GM12878 (cell line): ENCODE results near the gene ASB6. TPM values are rescaled to one million over a fixed set of nuclear protein-coding genes. Genes with fewer than 3 reads are reported as not detected.
A peak's percentile ranks its signal among the peaks of the same experiment; 100 is the strongest.

ENCODE experiments used
- BRCA1 ChIP-seq: IDR thresholded peaks from 2 replicates; pipeline ENCODE4 v1.6.1; 2011; ENCODE audit warnings: low read depth, low read length, improper control_type of control experiment
- CBX5 ChIP-seq: sonication (generic); IDR thresholded peaks from 2 replicates; pipeline ENCODE4 v1.6.1; 2016; ENCODE audit warnings: low read depth, moderate library complexity, mild to moderate bottlenecking, inconsistent platforms
- CEBPZ ChIP-seq: fragments of 150-350 bp; IDR thresholded peaks from 2 replicates; pipeline ENCODE4 v1.6.1; 2016; ENCODE audit warnings: low read depth, low read length
- CHD4 ChIP-seq: fragments of 200-600 bp; sonication (generic); IDR thresholded peaks from 2 replicates; pipeline ENCODE4 v1.6.1; 2016; ENCODE audit warnings: mild to moderate bottlenecking
- CREB1 ChIP-seq: IDR thresholded peaks from 2 replicates; pipeline ENCODE4 v1.6.1; 2012; ENCODE audit warnings: low read depth, mild to moderate bottlenecking, inconsistent platforms
- LARP7 ChIP-seq: fragments of 450-650 bp; IDR thresholded peaks from 2 replicates; pipeline ENCODE4 v1.6.1; 2017; ENCODE audit warnings: mild to moderate bottlenecking
- NR2F1 ChIP-seq: fragments of 450-650 bp; conservative IDR thresholded peaks from 2 replicates; pipeline ENCODE4 v1.6.1; 2017; ENCODE audit warnings: mild to moderate bottlenecking
- SMAD1 ChIP-seq: fragments of 450-650 bp; IDR thresholded peaks from 2 replicates; pipeline ENCODE4 v1.6.1; 2018; ENCODE audit warnings: mild to moderate bottlenecking, low read depth; ENCODE audit not compliant: partially characterized antibody
- TAF1 ChIP-seq: IDR thresholded peaks from 2 replicates; pipeline ENCODE4 v1.6.1; 2011; ENCODE audit warnings: mild to moderate bottlenecking, low read depth, low read length, borderline replicate concordance
- ZNF217 ChIP-seq: fragments of 450-650 bp; IDR thresholded peaks from 2 replicates; pipeline ENCODE4 v1.6.1; 2017; ENCODE audit warnings: antibody characterized with exemption, mild to moderate bottlenecking
- ZNF622 ChIP-seq: fragments of 450-650 bp; IDR thresholded peaks from 2 replicates; pipeline ENCODE4 v1.6.1; 2017; ENCODE audit warnings: mild to moderate bottlenecking, inconsistent platforms
- polyA plus RNA-seq, 11 experiments: library from polyadenylated mRNA; depleted of rRNA in 4 of 11; unstranded in 6 of 11; stranded (reverse) in 5 of 11; fragments of >200 nt; fragmentation: Nextera tagmentation in 4 of 11; fragmentation: Illumina TruSeq in 1 of 11; extraction: Ambion mirVana in 4 of 11; extraction: Trizol in 1 of 11; gene quantifications; 1 replicate in 1 of 11; 2 replicates in 10 of 11; pipeline versions ENCODE4 v1.2.1 to v1.2.3, GENCODE V29; 2011 to 2016; ENCODE audit warnings: inconsistent platforms in 2 of 11, missing spikeins in 2 of 11, low read depth in 1 of 11
- total RNA-seq, 4 experiments: library from RNA; depleted of rRNA in 3 of 4; stranded (reverse); fragments of >200 nt in 3 of 4; fragmentation: Illumina TruSeq in 1 of 4; extraction: Trizol in 1 of 4; gene quantifications; 2 replicates each; pipeline versions ENCODE4 v1.2.1 to v1.2.3, GENCODE V29; 2013 to 2021
- TF ChIP-seq, protein P1 (sequence below), 3 experiments: IDR thresholded peaks in 2 of 3; conservative IDR thresholded peaks in 1 of 3; 2 replicates each; pipeline ENCODE4 v1.5.1; 2011; ENCODE audit warnings: low read depth in 3 of 3, low read length in 3 of 3, mild to moderate bottlenecking in 3 of 3, control low read depth in 2 of 3, moderate library complexity in 2 of 3, inconsistent platforms in 1 of 3, mixed read lengths in 1 of 3; ENCODE audit not compliant: control insufficient read depth in 2 of 3, insufficient read depth in 1 of 3; ENCODE audit errors: extremely low read depth in 1 of 3
- TF ChIP-seq, protein P2 (sequence below): fragments of 450-650 bp; IDR thresholded peaks from 2 replicates; pipeline ENCODE4 v1.6.1; 2018; ENCODE audit warnings: mild to moderate bottlenecking, low read depth, moderate library complexity; ENCODE audit not compliant: partially characterized antibody
- TF ChIP-seq, protein P3 (sequence below): fragments of 450-650 bp; IDR thresholded peaks from 2 replicates; pipeline ENCODE4 v1.6.1; 2017; ENCODE audit warnings: mild to moderate bottlenecking, moderate library complexity
- TF ChIP-seq, protein P4 (sequence below): fragments of 150-350 bp; IDR thresholded peaks from 2 replicates; pipeline ENCODE4 v1.6.1; 2014; ENCODE audit warnings: mild to moderate bottlenecking, low read depth, low read length

Gene ASB6
- total and polyA plus RNA-seq, 10 of the 15 experiments (the other 5 are each of a cell fraction or from before 2014, with no cell fraction given): 0.80 to 18.2 (median 9.9) TPM

- TF ChIP-seq, protein P1, sequence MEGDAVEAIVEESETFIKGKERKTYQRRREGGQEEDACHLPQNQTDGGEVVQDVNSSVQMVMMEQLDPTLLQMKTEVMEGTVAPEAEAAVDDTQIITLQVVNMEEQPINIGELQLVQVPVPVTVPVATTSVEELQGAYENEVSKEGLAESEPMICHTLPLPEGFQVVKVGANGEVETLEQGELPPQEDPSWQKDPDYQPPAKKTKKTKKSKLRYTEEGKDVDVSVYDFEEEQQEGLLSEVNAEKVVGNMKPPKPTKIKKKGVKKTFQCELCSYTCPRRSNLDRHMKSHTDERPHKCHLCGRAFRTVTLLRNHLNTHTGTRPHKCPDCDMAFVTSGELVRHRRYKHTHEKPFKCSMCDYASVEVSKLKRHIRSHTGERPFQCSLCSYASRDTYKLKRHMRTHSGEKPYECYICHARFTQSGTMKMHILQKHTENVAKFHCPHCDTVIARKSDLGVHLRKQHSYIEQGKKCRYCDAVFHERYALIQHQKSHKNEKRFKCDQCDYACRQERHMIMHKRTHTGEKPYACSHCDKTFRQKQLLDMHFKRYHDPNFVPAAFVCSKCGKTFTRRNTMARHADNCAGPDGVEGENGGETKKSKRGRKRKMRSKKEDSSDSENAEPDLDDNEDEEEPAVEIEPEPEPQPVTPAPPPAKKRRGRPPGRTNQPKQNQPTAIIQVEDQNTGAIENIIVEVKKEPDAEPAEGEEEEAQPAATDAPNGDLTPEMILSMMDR (IDR thresholded peaks at IDR 0.05 in 2 of 3, conservative IDR thresholded peaks at IDR 0.05 in 1 of 3; ENCODE audit: control insufficient read depth in 2 of 3, extremely low read depth in 1 of 3, insufficient read depth in 1 of 3, low read depth in 3 of 3, low read length in 3 of 3): peak; percentile 80 to 92 (median 89)
- TF ChIP-seq, protein P2, sequence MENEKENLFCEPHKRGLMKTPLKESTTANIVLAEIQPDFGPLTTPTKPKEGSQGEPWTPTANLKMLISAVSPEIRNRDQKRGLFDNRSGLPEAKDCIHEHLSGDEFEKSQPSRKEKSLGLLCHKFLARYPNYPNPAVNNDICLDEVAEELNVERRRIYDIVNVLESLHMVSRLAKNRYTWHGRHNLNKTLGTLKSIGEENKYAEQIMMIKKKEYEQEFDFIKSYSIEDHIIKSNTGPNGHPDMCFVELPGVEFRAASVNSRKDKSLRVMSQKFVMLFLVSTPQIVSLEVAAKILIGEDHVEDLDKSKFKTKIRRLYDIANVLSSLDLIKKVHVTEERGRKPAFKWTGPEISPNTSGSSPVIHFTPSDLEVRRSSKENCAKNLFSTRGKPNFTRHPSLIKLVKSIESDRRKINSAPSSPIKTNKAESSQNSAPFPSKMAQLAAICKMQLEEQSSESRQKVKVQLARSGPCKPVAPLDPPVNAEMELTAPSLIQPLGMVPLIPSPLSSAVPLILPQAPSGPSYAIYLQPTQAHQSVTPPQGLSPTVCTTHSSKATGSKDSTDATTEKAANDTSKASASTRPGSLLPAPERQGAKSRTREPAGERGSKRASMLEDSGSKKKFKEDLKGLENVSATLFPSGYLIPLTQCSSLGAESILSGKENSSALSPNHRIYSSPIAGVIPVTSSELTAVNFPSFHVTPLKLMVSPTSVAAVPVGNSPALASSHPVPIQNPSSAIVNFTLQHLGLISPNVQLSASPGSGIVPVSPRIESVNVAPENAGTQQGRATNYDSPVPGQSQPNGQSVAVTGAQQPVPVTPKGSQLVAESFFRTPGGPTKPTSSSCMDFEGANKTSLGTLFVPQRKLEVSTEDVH: no peak
- TF ChIP-seq BRCA1: no peak
- no peak for TF ChIP-seq CEBPZ
- TF ChIP-seq TAF1: 0 out of 2 replicates have a peak, but pooled peaks have one; percentile 64
- no peak for TF ChIP-seq SMAD1
- peak; percentile 41; the same call in 1 of the 2 replicates for TF ChIP-seq CBX5
- TF ChIP-seq, protein P3, sequence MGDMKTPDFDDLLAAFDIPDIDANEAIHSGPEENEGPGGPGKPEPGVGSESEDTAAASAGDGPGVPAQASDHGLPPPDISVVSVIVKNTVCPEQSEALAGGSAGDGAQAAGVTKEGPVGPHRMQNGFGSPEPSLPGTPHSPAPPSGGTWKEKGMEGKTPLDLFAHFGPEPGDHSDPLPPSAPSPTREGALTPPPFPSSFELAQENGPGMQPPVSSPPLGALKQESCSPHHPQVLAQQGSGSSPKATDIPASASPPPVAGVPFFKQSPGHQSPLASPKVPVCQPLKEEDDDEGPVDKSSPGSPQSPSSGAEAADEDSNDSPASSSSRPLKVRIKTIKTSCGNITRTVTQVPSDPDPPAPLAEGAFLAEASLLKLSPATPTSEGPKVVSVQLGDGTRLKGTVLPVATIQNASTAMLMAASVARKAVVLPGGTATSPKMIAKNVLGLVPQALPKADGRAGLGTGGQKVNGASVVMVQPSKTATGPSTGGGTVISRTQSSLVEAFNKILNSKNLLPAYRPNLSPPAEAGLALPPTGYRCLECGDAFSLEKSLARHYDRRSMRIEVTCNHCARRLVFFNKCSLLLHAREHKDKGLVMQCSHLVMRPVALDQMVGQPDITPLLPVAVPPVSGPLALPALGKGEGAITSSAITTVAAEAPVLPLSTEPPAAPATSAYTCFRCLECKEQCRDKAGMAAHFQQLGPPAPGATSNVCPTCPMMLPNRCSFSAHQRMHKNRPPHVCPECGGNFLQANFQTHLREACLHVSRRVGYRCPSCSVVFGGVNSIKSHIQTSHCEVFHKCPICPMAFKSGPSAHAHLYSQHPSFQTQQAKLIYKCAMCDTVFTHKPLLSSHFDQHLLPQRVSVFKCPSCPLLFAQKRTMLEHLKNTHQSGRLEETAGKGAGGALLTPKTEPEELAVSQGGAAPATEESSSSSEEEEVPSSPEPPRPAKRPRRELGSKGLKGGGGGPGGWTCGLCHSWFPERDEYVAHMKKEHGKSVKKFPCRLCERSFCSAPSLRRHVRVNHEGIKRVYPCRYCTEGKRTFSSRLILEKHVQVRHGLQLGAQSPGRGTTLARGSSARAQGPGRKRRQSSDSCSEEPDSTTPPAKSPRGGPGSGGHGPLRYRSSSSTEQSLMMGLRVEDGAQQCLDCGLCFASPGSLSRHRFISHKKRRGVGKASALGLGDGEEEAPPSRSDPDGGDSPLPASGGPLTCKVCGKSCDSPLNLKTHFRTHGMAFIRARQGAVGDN: no peak
- peak; percentile 94; the same call in 1 of the 2 replicates for TF ChIP-seq LARP7
- TF ChIP-seq CREB1: peak; percentile 86
- no peak for TF ChIP-seq CHD4
- TF ChIP-seq ZNF622: no peak; the same call in 1 of the 2 replicates
- TF ChIP-seq NR2F1: peak; percentile 77
- no peak for TF ChIP-seq ZNF217
- TF ChIP-seq, protein P4, sequence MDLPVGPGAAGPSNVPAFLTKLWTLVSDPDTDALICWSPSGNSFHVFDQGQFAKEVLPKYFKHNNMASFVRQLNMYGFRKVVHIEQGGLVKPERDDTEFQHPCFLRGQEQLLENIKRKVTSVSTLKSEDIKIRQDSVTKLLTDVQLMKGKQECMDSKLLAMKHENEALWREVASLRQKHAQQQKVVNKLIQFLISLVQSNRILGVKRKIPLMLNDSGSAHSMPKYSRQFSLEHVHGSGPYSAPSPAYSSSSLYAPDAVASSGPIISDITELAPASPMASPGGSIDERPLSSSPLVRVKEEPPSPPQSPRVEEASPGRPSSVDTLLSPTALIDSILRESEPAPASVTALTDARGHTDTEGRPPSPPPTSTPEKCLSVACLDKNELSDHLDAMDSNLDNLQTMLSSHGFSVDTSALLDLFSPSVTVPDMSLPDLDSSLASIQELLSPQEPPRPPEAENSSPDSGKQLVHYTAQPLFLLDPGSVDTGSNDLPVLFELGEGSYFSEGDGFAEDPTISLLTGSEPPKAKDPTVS: 0 out of 2 replicates have a peak, but pooled peaks have one; percentile 30
Measured at GRCh38 chr9:129641750-129642585, at the start of gene ASB6 (continued).
